Measurements from ENCODE around the gene PRKCH.

PRKCH gene

DNA sequence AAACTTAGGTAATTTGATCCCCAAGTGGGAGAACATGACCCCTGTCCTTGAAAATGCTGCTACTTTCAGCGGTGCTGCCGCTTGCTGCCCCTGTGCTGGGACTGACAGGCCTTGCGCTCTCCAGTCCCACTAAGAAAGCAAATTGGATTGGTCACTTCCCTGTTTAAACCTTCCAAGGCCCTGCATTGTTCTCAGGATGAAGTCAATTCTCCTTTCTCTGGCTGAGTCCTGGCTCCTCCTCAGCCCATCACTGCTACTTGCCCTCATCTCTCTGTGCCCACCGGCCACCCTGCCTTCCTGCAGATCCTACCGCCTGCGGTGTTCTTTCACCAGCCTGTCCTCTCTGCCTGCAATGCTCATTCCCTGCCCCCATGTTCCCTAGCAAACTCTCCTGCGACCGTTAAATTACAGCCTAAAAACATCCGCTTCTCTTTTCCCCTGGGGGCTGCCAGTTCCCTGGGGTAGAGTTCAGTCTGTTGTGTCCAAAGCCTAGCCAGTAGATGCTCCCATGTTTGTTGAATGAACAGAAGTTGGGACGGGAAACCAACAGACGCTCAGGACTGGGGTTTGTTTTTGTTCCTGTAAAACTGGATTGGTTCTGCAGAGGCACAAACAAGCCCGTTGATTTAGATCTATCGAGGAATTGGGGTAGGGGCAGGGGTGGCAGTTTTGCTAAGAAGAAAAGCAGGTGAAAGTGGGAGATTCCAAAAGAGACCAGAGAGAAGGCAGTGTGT, 246.6 kb downstream of the PRKCH start:
- CTCF ChIA-PET: interaction anchor here (0.5 to 1.0 kb wide), 2 partner anchors 163 to 194 kb away, joined by 3 to 4 read pairs; partner anchors contain the start of gene SNAPC1
- peaks cover 68% of the 10 kb centered on the region for H3K4me1 Mint-ChIP-seq
- DNase-seq: no peak
- peak overlapping the region; percentile 42 for H3K4me3 Mint-ChIP-seq
- H3K9me3 Mint-ChIP-seq: peaks cover 3% of the 10 kb centered on the region
- peak overlapping the region; percentile 78 for H3K27ac Mint-ChIP-seq
- peaks cover 10% of the 10 kb centered on the region for H3K27me3 Mint-ChIP-seq
- peaks cover 13% of the 10 kb centered on the region for H3K36me3 Mint-ChIP-seq

GRCh38 chr14:61568572-61569011, 247.2 kb downstream of the PRKCH start:
- H3K9me3 Mint-ChIP-seq: peaks cover 3% of the 10 kb centered on the region
- H3K27me3 Mint-ChIP-seq: peaks cover 10% of the 10 kb centered on the region
- peaks cover 68% of the 10 kb centered on the region for H3K4me1 Mint-ChIP-seq
- H3K27ac Mint-ChIP-seq: peak overlapping the region; percentile 90
- CTCF ChIA-PET: interaction anchor here (0.9 to 1.0 kb wide), 2 partner anchors 43 to 194 kb away, joined by 3 read pairs; partner anchors contain the start of gene SNAPC1
- peak; percentile 73 for DNase-seq
- H3K36me3 Mint-ChIP-seq: peaks cover 13% of the 10 kb centered on the region
- H3K4me3 Mint-ChIP-seq: peak overlapping the region; percentile 42

GRCh38 chr14:61569308-61569707, 247.9 kb downstream of the PRKCH start:
- peak overlapping the region; percentile 90 for H3K27ac Mint-ChIP-seq
- no peak for DNase-seq
- peak overlapping the region; percentile 40 for H3K4me3 Mint-ChIP-seq
- H3K4me1 Mint-ChIP-seq: peaks cover 68% of the 10 kb centered on the region
- peaks cover 2% of the 10 kb centered on the region for H3K9me3 Mint-ChIP-seq
- H3K27me3 Mint-ChIP-seq: peaks cover 10% of the 10 kb centered on the region
- CTCF ChIA-PET: interaction anchor here (0.9 to 2.5 kb wide), 4 partner anchors 36 to 193 kb away, joined by 3 to 9 read pairs (median 3); partner anchors contain the start of gene SNAPC1
- peaks cover 9% of the 10 kb centered on the region for H3K36me3 Mint-ChIP-seq

DNA sequence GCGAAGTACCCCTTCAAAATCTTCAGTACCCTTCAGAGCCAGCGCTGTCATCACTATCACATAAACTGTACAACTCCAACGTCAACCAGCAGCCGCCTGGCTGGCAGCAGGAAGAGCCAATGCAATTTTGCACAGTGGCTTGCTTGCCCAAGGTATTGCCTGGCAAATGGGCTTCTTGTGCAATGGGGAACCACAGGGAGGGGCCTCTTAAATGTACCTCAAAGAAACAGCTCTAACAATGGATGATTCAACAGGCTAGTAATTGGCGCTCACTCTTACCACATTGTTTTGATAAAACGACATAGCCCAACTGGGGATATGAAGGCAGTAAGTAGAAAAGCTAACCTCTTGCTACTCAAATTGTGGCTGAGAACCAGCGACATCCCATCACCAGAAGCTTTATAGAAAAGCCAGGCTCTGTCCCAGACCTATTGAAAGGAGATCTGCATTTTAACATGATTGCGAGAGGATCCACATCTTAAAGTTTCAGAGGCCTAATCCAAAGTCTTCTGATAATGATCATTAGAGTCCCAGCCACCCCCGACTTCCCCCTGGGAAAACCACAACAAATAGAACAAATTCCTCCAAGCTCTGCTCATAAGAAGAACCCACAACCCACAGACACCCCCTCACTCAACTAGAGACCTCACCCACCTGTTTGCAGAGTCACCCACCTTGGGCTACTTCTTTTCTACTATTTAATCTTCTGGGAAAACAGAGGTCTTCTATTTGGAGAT, 248.6 kb downstream of the PRKCH start:
- H3K4me1 Mint-ChIP-seq: peaks cover 71% of the 10 kb centered on the region
- peak overlapping the region; percentile 37 for H3K4me3 Mint-ChIP-seq
- peaks cover 2% of the 10 kb centered on the region for H3K9me3 Mint-ChIP-seq
- CTCF ChIA-PET: interaction anchor here (0.7 to 2.5 kb wide), 7 partner anchors 11 to 124 kb away, joined by 3 to 9 read pairs (median 3); no protein-coding TSS in a partner anchor
- peaks cover 8% of the 10 kb centered on the region for H3K36me3 Mint-ChIP-seq
- peaks cover 10% of the 10 kb centered on the region for H3K27me3 Mint-ChIP-seq
- DNase-seq: peak; percentile 67
- peak overlapping the region; percentile 90 for H3K27ac Mint-ChIP-seq

GRCh38 chr14:61570549-61571290, 249.3 kb downstream of the PRKCH start:
- peak overlapping the region; percentile 90 for H3K27ac Mint-ChIP-seq
- H3K4me1 Mint-ChIP-seq: peaks cover 78% of the 10 kb centered on the region
- H3K36me3 Mint-ChIP-seq: peaks cover 8% of the 10 kb centered on the region
- no peak for DNase-seq
- H3K9me3 Mint-ChIP-seq: peaks cover 1% of the 10 kb centered on the region
- CTCF ChIA-PET: interaction anchor here (1.1 to 2.5 kb wide), 5 partner anchors 10 to 123 kb away, joined by 3 to 9 read pairs (median 3); no protein-coding TSS in a partner anchor
- peaks cover 10% of the 10 kb centered on the region for H3K27me3 Mint-ChIP-seq
- H3K4me3 Mint-ChIP-seq: no peak overlapping the region

- Mint-ChIP-seq H3K4me3 (no peak overlapping the region), H3K27me3 (peaks cover 15% of the 10 kb centered on the region), H3K9me3 (no peaks in the 10 kb centered on the region), H3K36me3 (peaks cover 6% of the 10 kb centered on the region), H3K4me1 (peaks cover 81% of the 10 kb centered on the region), H3K27ac (no peak overlapping the region)
- DNase-seq: no peak
- CTCF ChIA-PET: interaction anchor here (1.1 to 1.8 kb wide), 2 partner anchors 10 to 122 kb away, joined by 3 to 5 read pairs; no protein-coding TSS in a partner anchor
Measured at GRCh38 chr14:61571917-61572316, 250.5 kb downstream of the PRKCH start.

DNA sequence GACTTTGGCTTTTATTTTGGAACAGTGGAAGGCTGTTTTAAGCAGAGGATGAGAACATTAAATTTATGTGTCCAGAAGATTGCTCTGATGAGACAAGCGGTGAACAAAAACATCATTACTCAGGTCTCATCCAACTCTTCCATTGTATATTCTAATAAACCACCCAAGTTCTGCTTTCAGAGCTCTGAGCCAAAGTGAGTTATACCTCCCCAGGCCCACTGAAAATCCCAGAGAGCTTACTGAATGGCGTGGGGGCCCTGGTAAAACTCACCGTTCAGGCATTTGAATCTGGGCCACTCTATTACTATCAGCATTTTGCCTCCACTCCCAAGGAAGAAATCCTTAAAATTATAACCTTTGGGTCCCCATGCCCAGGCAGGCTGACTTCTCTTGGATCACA, 251.9 kb downstream of the PRKCH start:
- Mint-ChIP-seq H3K4me1 (peaks cover 83% of the 10 kb centered on the region), H3K9me3 (no peaks in the 10 kb centered on the region), H3K36me3 (peaks cover 4% of the 10 kb centered on the region), H3K27ac (no peak overlapping the region), H3K4me3 (no peak overlapping the region), H3K27me3 (peaks cover 14% of the 10 kb centered on the region)
- CTCF ChIA-PET: interaction anchor here (0.7 to 1.1 kb wide), 2 partner anchors 9 to 21 kb away, joined by 3 read pairs; no protein-coding TSS in a partner anchor
- no peak for DNase-seq

DNA sequence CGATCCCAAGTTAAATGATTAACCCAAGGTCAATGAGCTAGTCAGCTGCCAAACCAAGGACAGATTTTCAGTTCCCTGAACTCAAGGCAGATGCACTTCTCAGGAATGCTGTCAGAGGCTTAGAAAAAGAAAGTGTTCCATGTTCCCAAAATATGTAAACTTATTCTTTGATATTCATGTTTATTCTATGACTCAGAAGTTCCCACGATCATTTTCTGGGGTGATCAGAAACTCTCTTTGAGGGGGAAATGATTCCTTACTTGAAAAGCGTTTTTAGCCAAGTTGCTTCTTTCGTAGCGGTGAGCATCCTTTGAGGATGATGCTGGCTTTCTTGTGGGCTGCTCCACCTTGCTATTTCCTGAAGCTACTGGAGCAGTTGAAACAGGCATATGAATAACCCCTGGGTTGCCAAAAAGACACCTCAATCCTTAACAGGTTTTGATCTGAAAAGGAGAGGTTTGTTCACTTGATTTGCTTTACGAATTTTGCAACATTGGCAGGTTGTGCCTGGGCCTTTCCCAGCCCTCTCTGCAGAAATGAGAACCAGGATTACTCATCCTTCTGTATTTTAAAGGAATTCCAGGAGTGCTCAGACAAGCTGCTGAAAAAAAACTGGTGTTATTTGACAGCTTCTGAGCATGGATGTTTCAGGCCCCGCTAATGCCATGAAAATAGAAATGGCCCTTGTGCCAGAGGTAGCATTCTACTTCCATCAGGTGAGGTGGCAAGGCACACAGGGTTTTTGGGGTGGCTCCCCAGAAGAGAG, 252.6 kb downstream of the PRKCH start:
- Mint-ChIP-seq H3K27ac (no peak overlapping the region), H3K4me3 (no peak overlapping the region), H3K27me3 (peaks cover 14% of the 10 kb centered on the region), H3K4me1 (peaks cover 84% of the 10 kb centered on the region), H3K36me3 (peaks cover 4% of the 10 kb centered on the region), H3K9me3 (no peaks in the 10 kb centered on the region)
- CTCF ChIA-PET: interaction anchor here (0.7 kb wide), 1 partner anchor 21 kb away, joined by 3 read pairs; no protein-coding TSS in a partner anchor
- DNase-seq: peak; percentile 38

GRCh38 chr14:61574514-61574807, 253.1 kb downstream of the PRKCH start:
- no peak overlapping the region for H3K27ac Mint-ChIP-seq
- CTCF ChIA-PET: no interaction called here
- no peaks in the 10 kb centered on the region for H3K9me3 Mint-ChIP-seq
- H3K4me3 Mint-ChIP-seq: no peak overlapping the region
- H3K4me1 Mint-ChIP-seq: peaks cover 84% of the 10 kb centered on the region
- peaks cover 14% of the 10 kb centered on the region for H3K27me3 Mint-ChIP-seq
- H3K36me3 Mint-ChIP-seq: peaks cover 4% of the 10 kb centered on the region
- DNase-seq: no peak

- CTCF ChIA-PET: no interaction called here
- Mint-ChIP-seq H3K9me3 (no peaks in the 10 kb centered on the region), H3K27me3 (peaks cover 14% of the 10 kb centered on the region)
Measured at GRCh38 chr14:61575126-61575525, 253.7 kb downstream of the PRKCH start.

GRCh38 chr14:61575551-61576150, 254.3 kb downstream of the PRKCH start:
- Mint-ChIP-seq H3K4me1 (peaks cover 80% of the 10 kb centered on the region), H3K4me3 (no peak overlapping the region), H3K27ac (no peak overlapping the region), H3K9me3 (no peaks in the 10 kb centered on the region), H3K27me3 (peaks cover 11% of the 10 kb centered on the region), H3K36me3 (peaks cover 4% of the 10 kb centered on the region)
- CTCF ChIA-PET: no interaction called here
- no peak for DNase-seq

More at GRCh38 chr14:61575126-61575525, 253.7 kb downstream of the PRKCH start:
- Mint-ChIP-seq H3K27ac (no peak overlapping the region), H3K4me1 (peaks cover 82% of the 10 kb centered on the region), H3K4me3 (no peak overlapping the region), H3K36me3 (peaks cover 4% of the 10 kb centered on the region)
- DNase-seq: no peak

DNA sequence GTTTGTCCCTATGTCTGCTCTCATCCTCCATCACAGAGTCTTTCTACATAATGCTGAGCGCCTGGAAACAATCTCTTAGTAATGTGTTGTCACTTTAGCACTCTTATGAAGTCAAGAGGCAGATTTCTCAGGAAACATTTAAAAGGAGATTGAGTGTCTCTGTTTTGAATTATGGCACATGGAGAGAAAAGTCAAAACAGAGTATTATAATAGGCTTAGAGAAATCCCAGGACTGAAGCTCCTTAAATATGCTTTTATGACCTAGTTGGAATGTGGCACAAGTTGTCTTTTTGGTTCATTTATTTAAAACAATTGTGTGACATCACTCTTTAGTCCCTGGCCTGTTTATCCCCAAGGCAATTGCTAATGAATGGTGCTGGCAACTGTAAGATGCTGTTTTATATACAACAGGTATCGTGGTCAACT, 256.1 kb downstream of the PRKCH start:
- Mint-ChIP-seq H3K9me3 (peaks cover 4% of the 10 kb centered on the region), H3K4me1 (peaks cover 66% of the 10 kb centered on the region), H3K27ac (no peak overlapping the region), H3K4me3 (no peak overlapping the region), H3K36me3 (peaks cover 4% of the 10 kb centered on the region), H3K27me3 (peaks cover 14% of the 10 kb centered on the region)
- DNase-seq: no peak
- CTCF ChIA-PET: no interaction called here

DNA sequence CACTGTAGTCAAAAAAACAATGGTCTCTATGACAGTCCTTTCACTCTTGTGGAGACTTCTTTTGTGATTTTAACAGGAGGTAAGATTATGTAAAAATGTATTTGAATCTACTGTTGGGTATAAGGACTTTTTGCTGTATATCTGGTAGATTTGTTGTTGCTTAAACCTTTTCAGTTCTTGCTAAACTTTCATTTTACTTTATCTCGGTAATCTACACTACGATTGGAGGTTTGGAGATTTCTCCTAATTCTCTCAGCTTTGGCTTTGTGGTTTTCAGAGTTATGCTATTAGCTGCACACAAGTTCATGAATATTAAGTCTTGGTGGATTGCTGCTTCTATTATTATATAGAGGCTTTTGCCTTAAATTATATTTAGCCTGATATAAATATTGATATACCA, 257.4 kb downstream of the PRKCH start:
- CTCF ChIA-PET: no interaction called here
- Mint-ChIP-seq H3K27me3 (peaks cover 14% of the 10 kb centered on the region), H3K27ac (peak overlapping the region; percentile 59), H3K9me3 (peaks cover 4% of the 10 kb centered on the region), H3K36me3 (peaks cover 4% of the 10 kb centered on the region), H3K4me1 (peaks cover 55% of the 10 kb centered on the region), H3K4me3 (peak overlapping the region; percentile 3)
- no peak for DNase-seq
